GM03348 (cell line): Measurements from ENCODE around the gene SP6.

ENCODE experiments used
- DNase-seq: peaks from one replicate; pipeline ENCODE4 v3.0.0; 2012; ENCODE audit warnings: low spot score

Gene SP6

GRCh38 chr17:47831003-47831933 is 19.7 kb downstream of the SP6 start, which contains the start of the genes LRRC46 and MRPL10:
Gene LRRC46, plus strand, starts transcription at chr17:47831670. Its CDS starts 320 bp downstream, at chr17:47831990.
Gene MRPL10, minus strand, starts transcription at chr17:47831541. Its CDS starts 30 bp downstream, at chr17:47831511.
- DNase-seq, result peak; percentile 100

DNA sequence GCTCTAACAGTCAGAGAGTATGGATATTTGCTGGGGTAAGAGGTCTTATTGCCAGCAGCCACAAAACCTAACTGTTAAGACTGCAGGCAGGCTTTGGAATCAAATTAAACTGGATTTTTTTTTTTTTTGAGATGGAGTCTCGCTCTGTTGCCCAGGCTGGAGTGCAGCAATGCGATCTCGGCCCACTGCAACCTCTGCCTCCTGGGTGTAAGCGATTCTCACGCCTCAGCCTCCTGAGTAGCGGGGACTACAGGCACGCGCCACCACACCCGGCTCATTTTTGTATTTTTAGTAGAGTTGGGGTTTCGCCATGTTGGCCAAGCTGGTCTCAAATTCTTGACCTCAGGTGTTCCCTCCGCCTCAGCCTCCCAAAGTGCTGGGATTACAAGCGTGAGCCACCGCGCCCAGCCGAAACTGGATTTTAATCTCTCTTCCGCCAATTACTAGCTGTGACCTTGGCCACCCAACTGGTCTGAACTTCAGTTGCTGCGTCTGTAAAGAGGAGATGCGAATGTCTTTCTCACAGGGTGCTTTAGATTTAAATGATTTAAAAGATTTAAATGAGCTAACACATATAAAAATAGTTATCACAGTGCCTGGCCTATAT is 20.5 kb downstream of the SP6 start:
- DNase-seq, result no peak

- DNase-seq, result no peak
Measured at GRCh38 chr17:47829870-47830269, 21.1 kb downstream of the SP6 start.

DNA sequence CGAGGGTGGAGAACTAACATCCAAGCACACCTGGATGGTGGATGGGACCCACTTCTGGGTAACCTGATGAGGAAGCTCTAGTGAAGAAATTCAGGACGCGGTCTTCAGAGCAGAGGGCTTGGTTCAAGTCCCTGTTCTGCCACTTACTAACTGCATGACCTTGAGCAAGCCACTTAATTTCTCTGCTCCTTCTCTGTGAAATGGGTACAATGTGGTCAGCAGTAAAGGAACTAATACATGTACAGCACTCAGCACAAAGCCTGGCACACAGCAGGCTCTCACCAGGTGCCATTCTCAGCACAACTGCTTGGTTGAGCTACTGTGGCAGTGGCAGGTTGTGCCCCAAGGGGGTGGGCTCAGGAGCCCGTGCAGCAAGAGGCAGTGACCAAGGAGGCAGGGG is 27.4 kb downstream of the SP6 start:
- no peak for DNase-seq

- no peak for DNase-seq
Measured at GRCh38 chr17:47822785-47823184, 28.2 kb downstream of the SP6 start.

GRCh38 chr17:47821424-47822391 is 29.3 kb downstream of the SP6 start, which contains the start of gene OSBPL7:
Gene OSBPL7, minus strand, starts transcription at chr17:47821794. Its CDS starts 1,516 bp downstream, at chr17:47820278.
- DNase-seq, result peak; percentile 85

- no peak for DNase-seq
Measured at GRCh38 chr17:47821031-47821423, 29.9 kb downstream of the SP6 start.

GRCh38 chr17:47820033-47820789 is 30.8 kb downstream of the SP6 start:
- no peak for DNase-seq

DNA sequence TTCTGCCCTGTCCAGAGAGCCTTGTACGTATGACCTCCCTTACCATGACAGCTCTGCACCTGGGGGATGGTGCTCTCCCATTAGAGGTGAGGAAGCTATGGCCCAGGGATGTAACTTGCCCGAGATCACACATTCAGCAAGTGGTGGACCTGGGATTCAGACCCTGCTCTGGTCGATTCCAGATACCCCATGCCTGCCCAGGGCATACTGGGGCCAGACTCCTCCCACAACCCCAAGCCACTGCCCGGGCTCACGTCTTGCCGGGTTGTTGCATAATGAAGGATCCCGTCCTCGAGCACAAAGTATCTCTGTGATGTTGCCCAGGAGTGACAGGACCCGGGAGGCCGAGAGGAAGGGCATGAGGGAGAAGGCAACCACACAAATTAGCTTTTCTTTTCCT is 31.5 kb downstream of the SP6 start:
- no peak for DNase-seq

GRCh38 chr17:47818002-47818695 is 32.8 kb downstream of the SP6 start:
- no peak for DNase-seq

DNA sequence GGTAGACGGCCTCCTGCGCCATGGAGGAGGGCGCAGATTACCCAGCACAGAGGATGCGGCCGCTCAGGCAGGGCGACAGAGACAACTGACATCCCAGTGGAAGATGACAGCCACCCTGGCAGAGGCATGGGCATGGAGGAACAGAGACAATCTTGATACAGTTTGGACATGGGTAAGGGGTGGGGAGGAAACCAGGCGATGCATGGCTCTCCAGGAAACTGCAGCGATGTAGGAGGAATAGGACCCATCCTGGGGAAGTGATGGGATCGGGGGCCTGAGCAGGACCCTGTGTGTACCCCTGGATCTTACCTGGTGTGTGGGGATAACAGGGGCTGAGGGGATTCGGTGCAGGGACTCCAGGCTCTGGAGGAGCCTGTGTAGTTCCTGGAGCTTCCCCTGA is 34.0 kb downstream of the SP6 start:
- DNase-seq, result no peak

DNA sequence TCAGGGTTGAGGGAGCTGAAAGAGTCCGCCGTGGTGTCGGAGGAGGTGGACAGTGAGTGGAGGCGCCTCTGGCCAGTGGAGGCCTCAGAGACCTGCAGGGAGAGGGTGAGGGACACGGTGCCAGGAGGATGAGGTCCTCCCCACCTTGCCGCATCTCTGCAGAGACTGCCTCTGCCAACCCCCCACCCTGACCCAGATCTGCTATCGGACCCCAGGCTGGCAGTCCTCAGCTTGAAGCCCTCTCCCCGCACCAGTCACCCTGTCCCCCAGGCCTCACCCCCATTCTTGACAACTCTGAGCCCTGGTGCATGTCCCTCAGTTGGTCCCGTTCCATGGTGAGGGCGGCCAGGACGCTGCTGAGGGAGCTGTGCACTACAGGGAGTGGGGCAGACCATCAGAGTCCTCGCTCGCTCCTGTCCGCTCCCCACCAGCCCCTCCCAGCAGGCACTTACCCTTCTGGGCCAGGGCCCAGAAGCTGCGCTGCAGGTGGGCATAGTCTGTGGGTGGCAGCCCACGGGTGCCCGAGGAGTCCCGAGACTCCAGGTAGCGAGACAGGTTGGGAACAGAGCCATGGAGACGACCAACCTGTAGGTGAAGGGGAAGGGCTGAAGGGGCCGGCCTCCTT is 34.7 kb downstream of the SP6 start:
- DNase-seq, result no peak

- no peak for DNase-seq
Measured at GRCh38 chr17:47815106-47815918, 35.7 kb downstream of the SP6 start.

GRCh38 chr17:47813512-47814031 is 37.4 kb downstream of the SP6 start:
- DNase-seq, result no peak

DNA sequence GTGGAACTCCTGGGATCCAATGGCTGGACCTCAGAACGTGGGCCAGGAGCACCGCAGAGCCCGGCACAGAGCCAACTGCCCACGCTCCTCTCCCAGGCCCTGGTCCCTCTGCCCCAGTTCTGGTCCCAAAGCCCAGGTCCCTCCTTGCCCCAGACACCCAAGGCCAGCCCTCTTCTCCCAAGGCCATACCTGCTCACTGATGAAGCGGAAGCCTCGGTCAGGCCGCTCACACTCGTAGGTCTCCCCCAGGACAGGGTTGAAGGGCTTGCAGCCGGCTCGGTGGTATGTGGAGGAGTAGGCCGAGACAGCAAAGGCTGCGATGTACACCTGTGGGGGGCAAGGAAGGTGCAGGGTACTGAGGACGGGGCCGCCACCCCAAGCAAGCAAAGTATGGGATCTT is 37.9 kb downstream of the SP6 start:
- no peak for DNase-seq

DNA sequence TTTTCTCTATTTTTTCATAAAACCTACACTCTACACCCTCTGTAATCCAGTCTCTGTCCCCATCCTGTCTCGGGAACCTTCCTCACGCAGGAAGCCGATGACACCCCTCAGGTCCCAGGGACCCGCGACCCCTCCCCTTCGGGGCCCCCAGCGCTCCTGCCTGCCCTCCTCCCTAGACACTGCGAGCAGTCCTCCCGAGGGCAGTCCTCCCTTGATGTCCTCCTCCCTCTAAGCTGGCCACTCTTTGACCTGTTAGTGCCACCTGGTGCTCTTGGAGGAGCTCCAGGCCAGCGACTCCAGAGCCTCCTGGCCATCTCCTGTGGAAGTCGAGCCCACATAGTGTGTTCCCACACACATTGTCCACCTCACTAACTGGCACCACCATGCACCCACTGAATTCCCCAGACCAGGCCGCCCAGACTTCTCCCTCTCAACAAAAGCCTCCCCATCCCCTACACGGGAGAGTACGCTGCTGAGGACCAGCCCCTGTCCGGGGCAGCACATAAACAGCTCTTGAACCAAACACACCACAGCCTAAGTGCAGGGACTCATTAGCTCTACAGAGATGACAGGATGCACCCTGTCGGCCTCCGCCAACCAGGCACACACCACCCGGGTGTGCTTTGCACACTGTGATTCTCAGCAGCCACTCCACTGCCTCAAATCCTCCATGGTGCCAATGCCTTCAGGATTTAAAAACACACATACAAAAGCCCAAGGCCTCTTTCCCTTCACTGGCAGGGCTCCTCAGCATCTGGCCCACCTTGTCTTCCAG is 38.6 kb downstream of the SP6 start:
- no peak for DNase-seq

- no peak for DNase-seq
Measured at GRCh38 chr17:47811709-47812108, 39.3 kb downstream of the SP6 start.
